ENCODE data around the gene CDH13.

The CDH13 gene

GRCh38 chr16:83438326-83438725 is 811.6 kb downstream of the CDH13 start:
- H3K4me3 ChIP-seq (ENCODE audit: low read depth, low read length): no peak overlapping the region
- no peak for DNase-seq (ENCODE audit: low read depth)
- no peak for TF ChIP-seq CTCF (IDR thresholded peaks at IDR 0.05; ENCODE audit: control insufficient read depth, extremely low read depth, insufficient read depth)

GRCh38 chr16:83439412-83439811 is 812.6 kb downstream of the CDH13 start:
- no peak for TF ChIP-seq CTCF (IDR thresholded peaks at IDR 0.05; ENCODE audit: control insufficient read depth, extremely low read depth, insufficient read depth)
- no peak for DNase-seq (ENCODE audit: low read depth)
- no peak overlapping the region for H3K4me3 ChIP-seq (ENCODE audit: low read depth, low read length)

- TF ChIP-seq CTCF (IDR thresholded peaks at IDR 0.05; ENCODE audit: control insufficient read depth, extremely low read depth, insufficient read depth): no peak
- H3K4me3 ChIP-seq (ENCODE audit: low read depth, low read length): no peak overlapping the region
- no peak for DNase-seq (ENCODE audit: low read depth)
Observed at GRCh38 chr16:83441517-83441916, 814.7 kb downstream of the CDH13 start.

GRCh38 chr16:83443972-83444371 is 817.2 kb downstream of the CDH13 start:
- no peak for TF ChIP-seq CTCF (IDR thresholded peaks at IDR 0.05; ENCODE audit: control insufficient read depth, extremely low read depth, insufficient read depth)
- no peak for DNase-seq (ENCODE audit: low read depth)
- no peak overlapping the region for H3K4me3 ChIP-seq (ENCODE audit: low read depth, low read length)

- TF ChIP-seq CTCF (IDR thresholded peaks at IDR 0.05; ENCODE audit: control insufficient read depth, extremely low read depth, insufficient read depth): no peak
- DNase-seq (ENCODE audit: low read depth): no peak
- no peak overlapping the region for H3K4me3 ChIP-seq (ENCODE audit: low read depth, low read length)
Observed at GRCh38 chr16:83447560-83447959, 820.8 kb downstream of the CDH13 start.

- no peak overlapping the region for H3K4me3 ChIP-seq (ENCODE audit: low read depth, low read length)
- no peak for DNase-seq (ENCODE audit: low read depth)
- TF ChIP-seq CTCF (IDR thresholded peaks at IDR 0.05; ENCODE audit: control insufficient read depth, extremely low read depth, insufficient read depth): no peak
Observed at GRCh38 chr16:83449861-83450260, 823.1 kb downstream of the CDH13 start.

- H3K4me3 ChIP-seq (ENCODE audit: low read depth, low read length): no peak overlapping the region
- no peak for DNase-seq (ENCODE audit: low read depth)
- TF ChIP-seq CTCF (IDR thresholded peaks at IDR 0.05; ENCODE audit: control insufficient read depth, extremely low read depth, insufficient read depth): no peak
Observed at GRCh38 chr16:83453977-83454376, 827.2 kb downstream of the CDH13 start.

Measured in LNCaP clone FGC (cell line).